B cell (primary cell): ENCODE measurements around the gene CDC42BPG. TPM values are rescaled to one million over a fixed set of nuclear protein-coding genes. Genes with fewer than 3 reads are reported as not detected.

ENCODE experiments used
- ATAC-seq: fragments of 200-7000 bp; cut with Tn5 transposase; one replicate; pipeline ENCODE4 v1.10.0; 2021; ENCODE audit warnings: low read depth, mild to moderate bottlenecking, moderate number of reproducible peaks, moderate library complexity
- CTCF ChIA-PET: fragments of 350-600 bp; sonication (Branson Sonifier 250); formaldehyde crosslinking; loops from one replicate; lab custom pipeline; 2021; ENCODE audit warnings: antibody characterized with exemption, inconsistent platforms; lab: Charles Lee
- POLR2A ChIA-PET: fragments of 350-600 bp; sonication (Branson Sonifier 250); formaldehyde crosslinking; loops from one replicate; lab custom pipeline; 2021; ENCODE audit warnings: antibody characterized with exemption; lab: Charles Lee
- DNase-seq: peaks from one replicate; pipeline ENCODE4 v3.0.0; 2013
- H2AFZ ChIP-seq: 2 replicates; pipeline ENCODE4 v1.6.1; 2012; ENCODE audit warnings: mild to moderate bottlenecking, low read depth, low read length; ENCODE audit not compliant: insufficient read depth, poor library complexity, severe bottlenecking
- H3K27ac ChIP-seq, 2 donors: 1 replicate in 1 of 2; 2 replicates in 1 of 2; pipeline ENCODE4 v1.5.1; 2012 to 2013; ENCODE audit warnings: low read length in 2 of 2, mild to moderate bottlenecking in 2 of 2, moderate library complexity in 1 of 2
- H3K27me3 ChIP-seq, 4 experiments: fragments of 200-600 bp in 1 of 4; sonication (generic) in 1 of 4; replicated peaks in 1 of 4; 1 replicate in 2 of 4; 2 replicates in 2 of 4; pipeline versions ENCODE4 v1.6.1 to v1.7.0; 2013 to 2016; ENCODE audit warnings: low read length in 3 of 4, mild to moderate bottlenecking in 2 of 4, mixed read lengths in 1 of 4, moderate library complexity in 1 of 4; ENCODE audit not compliant: insufficient read depth in 4 of 4, control insufficient read depth in 3 of 4; ENCODE audit errors: control extremely low read depth in 1 of 4
- H3K36me3 ChIP-seq, 2 experiments: replicated peaks in 1 of 2; 1 replicate in 1 of 2; 2 replicates in 1 of 2; pipeline versions ENCODE4 v1.6.1 to v1.7.1; 2013; ENCODE audit warnings: low read length in 1 of 2; ENCODE audit not compliant: insufficient read depth in 2 of 2, control insufficient read depth in 1 of 2; ENCODE audit errors: control extremely low read depth in 1 of 2, extremely low read depth in 1 of 2
- H3K4me1 ChIP-seq, 2 donors: fragments of 200-600 bp in 1 of 2; sonication (generic) in 1 of 2; 1 replicate in 1 of 2; 2 replicates in 1 of 2; pipeline versions ENCODE4 v1.5.1 to v1.6.1; 2013 to 2017; ENCODE audit warnings: low read length in 2 of 2; ENCODE audit not compliant: control insufficient read depth in 2 of 2, insufficient read depth in 2 of 2
- H3K4me2 ChIP-seq: replicated peaks from 2 replicates; pipeline ENCODE3; 2012; ENCODE audit warnings: mild to moderate bottlenecking, low read depth, low read length; ENCODE audit not compliant: poor library complexity, severe bottlenecking
- H3K4me3 ChIP-seq, 5 experiments: fragments of 200-600 bp in 1 of 5; sonication (generic) in 1 of 5; 1 replicate in 3 of 5; 2 replicates in 2 of 5; pipeline versions ENCODE4 v1.5.1 to v1.7.0; 2011 to 2016; ENCODE audit warnings: low read length in 4 of 5, mild to moderate bottlenecking in 4 of 5, low read depth in 2 of 5, control low read depth in 1 of 5, moderate library complexity in 1 of 5; ENCODE audit not compliant: insufficient read depth in 1 of 5; ENCODE audit errors: control extremely low read depth in 1 of 5, extremely low read depth in 1 of 5
- H3K79me2 ChIP-seq: fragments of 200-600 bp; sonication (generic); one replicate; pipeline ENCODE4 v1.6.0; 2016; ENCODE audit warnings: low read length; ENCODE audit not compliant: control insufficient read depth, insufficient read depth
- H3K9ac ChIP-seq: fragments of 200-600 bp; sonication (generic); 2 replicates; pipeline ENCODE4 v1.6.1; 2017; ENCODE audit warnings: mild to moderate bottlenecking, low read length, moderate library complexity
- H3K9me3 ChIP-seq, 3 donors: one replicate each; pipeline versions ENCODE4 v1.6.1 to v1.7.1; 2013; ENCODE audit warnings: low read length in 2 of 3; ENCODE audit not compliant: control insufficient read depth in 2 of 3, insufficient read depth in 1 of 3; ENCODE audit errors: control extremely low read depth in 1 of 3
- H4K20me1 ChIP-seq: 2 replicates; pipeline ENCODE4 v1.6.0; 2012; ENCODE audit warnings: mild to moderate bottlenecking, low read length; ENCODE audit not compliant: insufficient read depth, control insufficient read depth, poor library complexity, severe bottlenecking
- H3K27ac Mint-ChIP-seq: one replicate; pipeline ENCODE4 v1.8.0; 2021; ENCODE audit warnings: mixed read lengths
- H3K27me3 Mint-ChIP-seq: one replicate; pipeline ENCODE4 v1.8.0; 2021; ENCODE audit warnings: mixed read lengths
- H3K4me1 Mint-ChIP-seq: one replicate; pipeline ENCODE4 v1.8.0; 2021; ENCODE audit warnings: mixed read lengths
- H3K4me3 Mint-ChIP-seq: one replicate; pipeline ENCODE4 v1.8.0; 2021; ENCODE audit warnings: mixed read lengths
- H3K9me3 Mint-ChIP-seq: one replicate; pipeline ENCODE4 v1.8.0; 2022; ENCODE audit warnings: mixed read lengths; ENCODE audit not compliant: insufficient read depth
- EZH2 ChIP-seq: IDR thresholded peaks from 2 replicates; pipeline ENCODE4 v1.6.1; 2012; ENCODE audit warnings: borderline replicate concordance, low read depth, mild to moderate bottlenecking, moderate library complexity, low read length; ENCODE audit not compliant: insufficient read depth, poor library complexity, severe bottlenecking
- WGBS: methylation state at CpG from one replicate; pipeline ENCODE4 v1.1.5; 2013; ENCODE audit warnings: missing lambda C conversion rate; ENCODE audit not compliant: insufficient coverage; 5-methylcytosine and 5-hydroxymethylcytosine counted together
- intact Hi-C: fragments of 100-400 bp; cut with micrococcal nuclease; formaldehyde crosslinking; loops from one replicate; pipeline ENCODE4 v1.10.0; 2022
- polyA plus RNA-seq: library from polyadenylated mRNA; depleted of rRNA; stranded (reverse); fragments of >200 nt; gene quantifications from 2 replicates; pipeline ENCODE4 v1.2.3, GENCODE V29; 2012
- total RNA-seq, 2 donors: library from RNA; stranded (reverse); fragments of 120-200 nt in 1 of 2; gene quantifications; 1 replicate in 1 of 2; 2 replicates in 1 of 2; pipeline versions ENCODE4 v1.2.3 to v1.2.4, GENCODE V29; 2013 to 2022
- TF ChIP-seq, protein P1 (sequence below): fragments of 200-600 bp; IDR thresholded peaks from one replicate; pipeline ENCODE4 v1.8.0; 2022; ENCODE audit warnings: antibody characterized with exemption, mild to moderate bottlenecking

Gene CDC42BPG
- total and polyA plus RNA-seq, 2 donors (not counting 1 experiment from before 2014, with no cell fraction given), result 3.7 to 8.7 TPM

DNA sequence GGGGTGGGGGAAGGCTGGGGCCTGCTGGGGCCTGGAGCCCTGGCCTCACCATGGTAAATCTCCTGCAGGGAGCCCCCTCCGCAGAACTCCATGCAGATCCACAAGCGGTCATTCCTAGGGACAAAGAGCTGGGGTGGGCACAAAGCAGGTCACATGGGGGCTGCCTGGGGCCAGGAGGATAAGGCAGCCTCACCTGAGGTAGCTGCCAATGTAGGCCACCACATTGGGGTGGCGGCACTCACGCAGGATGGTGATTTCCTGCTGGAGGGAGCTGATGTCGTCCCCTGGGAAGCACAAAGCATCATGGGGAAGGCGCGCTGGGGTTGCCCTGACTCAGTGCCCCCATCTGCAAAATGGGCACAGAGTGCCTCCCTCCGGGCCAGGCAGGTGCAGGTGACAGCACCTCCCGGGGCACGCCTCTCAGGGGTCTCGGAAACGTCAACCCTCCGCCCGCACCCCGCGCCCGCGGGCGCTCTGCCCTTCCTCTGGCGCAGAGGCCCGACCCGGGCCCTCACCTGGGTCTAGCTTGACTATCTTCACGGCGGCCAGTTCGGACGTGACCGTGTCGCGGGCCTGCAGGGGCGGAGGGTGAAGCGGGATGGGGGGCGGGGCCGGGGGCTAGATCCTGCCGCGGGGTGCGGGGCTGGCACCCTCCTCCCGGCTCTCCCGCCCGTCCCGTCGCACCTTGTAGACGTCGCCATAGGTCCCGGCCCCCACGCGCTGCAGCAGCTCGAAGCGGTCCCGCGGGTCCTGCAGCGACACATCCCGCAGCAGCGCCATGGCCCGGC lies 41.9 kb downstream of the CDC42BPG start:
- Histone ChIP-seq H3K36me3 (peaks cover 0 to 52% of the 10 kb centered on the region in 2 experiments), H3K27me3 (no peaks in the 10 kb centered on the region), H3K9me3 (no peaks in the 10 kb centered on the region), H3K4me2 (peak overlapping the region; percentile 98), H2AFZ (peak overlapping the region; percentile 63), H3K4me1 (peaks cover 46 to 54% of the 10 kb centered on the region in 2 donors), H4K20me1 (peaks cover 3% of the 10 kb centered on the region), H3K79me2 (peaks cover 71% of the 10 kb centered on the region), H3K27ac (peak overlapping the region; percentile 59 to 90), H3K9ac (peak overlapping the region; percentile 61), H3K4me3 (peak overlapping the region; percentile 19 to 71 (median 63))
- peak; percentile 16 for ATAC-seq
- Mint-ChIP-seq H3K27me3 (no peaks in the 10 kb centered on the region), H3K4me1 (peaks cover 45% of the 10 kb centered on the region), H3K27ac (peak overlapping the region; percentile 92), H3K4me3 (peak overlapping the region; percentile 88), H3K9me3 (no peaks in the 10 kb centered on the region)
- TF ChIP-seq EZH2, result no peak
- peak; percentile 75 for DNase-seq
- ChIA-PET CTCF (interaction anchor here (0.7 to 7.3 kb wide), 11 partner anchors 11 to 92 kb away, joined by 3 to 73 read pairs (median 4); partner anchors contain the start of genes CDC42BPG, RASGRP2 and SF1), POLR2A (interaction anchor here (0.6 to 4.9 kb wide), 10 partner anchors 8 to 310 kb away, joined by 3 to 40 read pairs (median 5); partner anchors contain the start of genes CDC42BPG, RASGRP2, SF1 and TM7SF2)
- intact Hi-C loops, result loop anchor here (1.0 to 5.0 kb wide), 6 partner anchors 8 to 335 kb away; partner anchors contain the start of genes CDC42BPG, EHD1 and MEN1
- 1% methylated on average over 54 of the region's 54 CpGs for WGBS

DNA sequence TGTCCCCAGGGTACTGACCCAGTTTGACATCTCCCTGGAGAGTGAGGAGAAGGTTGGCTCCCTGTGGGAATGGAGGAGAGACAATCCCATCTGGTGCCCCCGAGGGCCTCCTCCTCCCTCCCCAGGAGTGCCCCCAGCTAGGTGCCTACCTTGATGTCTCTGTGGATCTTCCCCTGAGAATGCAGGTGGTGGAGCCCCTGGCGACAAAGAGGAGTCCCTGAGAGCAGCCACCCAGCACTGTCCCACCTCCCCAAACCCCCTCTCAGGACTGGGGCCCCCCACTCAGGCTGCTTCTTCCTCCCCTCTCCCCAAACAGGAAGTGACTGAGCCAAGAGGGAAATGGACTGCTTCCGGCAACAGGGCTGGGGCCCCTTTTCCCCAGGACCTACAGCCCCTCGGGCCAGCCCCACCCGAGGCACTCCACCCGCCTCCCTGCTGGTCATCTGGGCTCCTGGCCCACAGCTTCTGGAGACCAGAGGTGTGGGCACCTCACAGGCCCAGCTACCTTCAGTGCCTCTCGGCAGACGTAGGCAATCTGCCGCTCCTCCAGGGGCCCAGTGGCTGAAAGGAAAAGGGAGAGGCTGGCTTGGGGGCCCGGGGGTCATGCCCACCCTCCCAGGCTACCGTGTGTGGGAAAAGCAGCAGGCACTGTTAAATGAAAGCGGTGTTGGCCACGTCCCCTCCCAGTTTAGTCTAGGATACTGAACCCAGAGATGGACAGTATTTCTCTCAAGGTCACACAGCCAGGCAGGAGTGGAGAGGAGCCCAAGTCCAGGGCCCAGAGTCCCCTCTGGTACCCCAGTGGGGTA lies 42.7 kb downstream of the CDC42BPG start:
- Mint-ChIP-seq H3K4me3 (peak overlapping the region; percentile 88), H3K9me3 (no peaks in the 10 kb centered on the region), H3K27me3 (no peaks in the 10 kb centered on the region), H3K27ac (peak overlapping the region; percentile 92), H3K4me1 (peaks cover 45% of the 10 kb centered on the region)
- ChIA-PET CTCF (interaction anchor here (0.7 to 7.3 kb wide), 11 partner anchors 10 to 92 kb away, joined by 3 to 73 read pairs (median 5); partner anchors contain the start of genes CDC42BPG, RASGRP2 and SF1), POLR2A (interaction anchor here (0.6 to 4.9 kb wide), 11 partner anchors 13 to 311 kb away, joined by 3 to 40 read pairs (median 4); partner anchors contain the start of genes CDC42BPG, RASGRP2, SF1 and TM7SF2)
- WGBS, result 10% methylated on average over 11 of the region's 13 CpGs
- H3K9ac ChIP-seq, result peak overlapping the region; percentile 61
- intact Hi-C loops, result loop anchor here (1.0 to 5.0 kb wide), 5 partner anchors 9 to 336 kb away; partner anchors contain the start of genes EHD1 and MEN1
- peak overlapping the region; percentile 63 for H2AFZ ChIP-seq
- DNase-seq (peak; percentile 61), ATAC-seq (no peak)
- peaks cover 0 to 54% of the 10 kb centered on the region in 2 experiments for H3K36me3 ChIP-seq
- peak overlapping the region; percentile 59 to 90 for H3K27ac ChIP-seq
- peaks cover 63% of the 10 kb centered on the region for H3K79me2 ChIP-seq
- H3K4me1 ChIP-seq, result peaks cover 46 to 54% of the 10 kb centered on the region in 2 donors
- peak overlapping the region; percentile 19 to 71 (median 63) for H3K4me3 ChIP-seq
- peak overlapping the region; percentile 98 for H3K4me2 ChIP-seq
- no peaks in the 10 kb centered on the region for H4K20me1 ChIP-seq
- H3K9me3 ChIP-seq, result no peaks in the 10 kb centered on the region
- H3K27me3 ChIP-seq, result no peaks in the 10 kb centered on the region
- no peak for TF ChIP-seq EZH2
- TF ChIP-seq, protein P1, sequence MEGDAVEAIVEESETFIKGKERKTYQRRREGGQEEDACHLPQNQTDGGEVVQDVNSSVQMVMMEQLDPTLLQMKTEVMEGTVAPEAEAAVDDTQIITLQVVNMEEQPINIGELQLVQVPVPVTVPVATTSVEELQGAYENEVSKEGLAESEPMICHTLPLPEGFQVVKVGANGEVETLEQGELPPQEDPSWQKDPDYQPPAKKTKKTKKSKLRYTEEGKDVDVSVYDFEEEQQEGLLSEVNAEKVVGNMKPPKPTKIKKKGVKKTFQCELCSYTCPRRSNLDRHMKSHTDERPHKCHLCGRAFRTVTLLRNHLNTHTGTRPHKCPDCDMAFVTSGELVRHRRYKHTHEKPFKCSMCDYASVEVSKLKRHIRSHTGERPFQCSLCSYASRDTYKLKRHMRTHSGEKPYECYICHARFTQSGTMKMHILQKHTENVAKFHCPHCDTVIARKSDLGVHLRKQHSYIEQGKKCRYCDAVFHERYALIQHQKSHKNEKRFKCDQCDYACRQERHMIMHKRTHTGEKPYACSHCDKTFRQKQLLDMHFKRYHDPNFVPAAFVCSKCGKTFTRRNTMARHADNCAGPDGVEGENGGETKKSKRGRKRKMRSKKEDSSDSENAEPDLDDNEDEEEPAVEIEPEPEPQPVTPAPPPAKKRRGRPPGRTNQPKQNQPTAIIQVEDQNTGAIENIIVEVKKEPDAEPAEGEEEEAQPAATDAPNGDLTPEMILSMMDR, result no peak
